Measurements from ENCODE around the gene SLC8A3.
"Not testable (repeated sequence)": the region's sequence is repeated elsewhere in the genome, so short reads cannot be mapped to it uniquely, and the experiment has no call there.

GRCh38 chr14:70229877-70230640, 41.3 kb upstream of the SLC8A3 start:
- TF ChIP-seq EZH2phosphoT487 (IDR thresholded peaks at IDR 0.05; ENCODE audit: low read depth, severe bottlenecking, unreplicated experiment); CTCF (IDR thresholded peaks at IDR 0.05; ENCODE audit: poor library complexity): not testable (repeated sequence)

Data from hepatocyte (in vitro differentiated cells).